ENCODE data around the gene LYRM4.

- TF ChIP-seq, protein P1, sequence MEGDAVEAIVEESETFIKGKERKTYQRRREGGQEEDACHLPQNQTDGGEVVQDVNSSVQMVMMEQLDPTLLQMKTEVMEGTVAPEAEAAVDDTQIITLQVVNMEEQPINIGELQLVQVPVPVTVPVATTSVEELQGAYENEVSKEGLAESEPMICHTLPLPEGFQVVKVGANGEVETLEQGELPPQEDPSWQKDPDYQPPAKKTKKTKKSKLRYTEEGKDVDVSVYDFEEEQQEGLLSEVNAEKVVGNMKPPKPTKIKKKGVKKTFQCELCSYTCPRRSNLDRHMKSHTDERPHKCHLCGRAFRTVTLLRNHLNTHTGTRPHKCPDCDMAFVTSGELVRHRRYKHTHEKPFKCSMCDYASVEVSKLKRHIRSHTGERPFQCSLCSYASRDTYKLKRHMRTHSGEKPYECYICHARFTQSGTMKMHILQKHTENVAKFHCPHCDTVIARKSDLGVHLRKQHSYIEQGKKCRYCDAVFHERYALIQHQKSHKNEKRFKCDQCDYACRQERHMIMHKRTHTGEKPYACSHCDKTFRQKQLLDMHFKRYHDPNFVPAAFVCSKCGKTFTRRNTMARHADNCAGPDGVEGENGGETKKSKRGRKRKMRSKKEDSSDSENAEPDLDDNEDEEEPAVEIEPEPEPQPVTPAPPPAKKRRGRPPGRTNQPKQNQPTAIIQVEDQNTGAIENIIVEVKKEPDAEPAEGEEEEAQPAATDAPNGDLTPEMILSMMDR (conservative IDR thresholded peaks at IDR 0.05 in 1 of 2, IDR thresholded peaks at IDR 0.05 in 1 of 2; ENCODE audit: low read depth in 1 of 2, low read length in 2 of 2), result no peak
- no peak for TF ChIP-seq EZH2 (IDR thresholded peaks at IDR 0.05; ENCODE audit: low read length, missing control alignments)
Observed at GRCh38 chr6:5087389-5087788, 173.4 kb downstream of the LYRM4 start.
